ENCODE data around the gene LONRF2.

LONRF2 gene

GRCh38 chr2:100301881-100302584 lies 20.3 kb downstream of the LONRF2 start:
- DNase-seq (ENCODE audit: low read depth): no peak

DNA sequence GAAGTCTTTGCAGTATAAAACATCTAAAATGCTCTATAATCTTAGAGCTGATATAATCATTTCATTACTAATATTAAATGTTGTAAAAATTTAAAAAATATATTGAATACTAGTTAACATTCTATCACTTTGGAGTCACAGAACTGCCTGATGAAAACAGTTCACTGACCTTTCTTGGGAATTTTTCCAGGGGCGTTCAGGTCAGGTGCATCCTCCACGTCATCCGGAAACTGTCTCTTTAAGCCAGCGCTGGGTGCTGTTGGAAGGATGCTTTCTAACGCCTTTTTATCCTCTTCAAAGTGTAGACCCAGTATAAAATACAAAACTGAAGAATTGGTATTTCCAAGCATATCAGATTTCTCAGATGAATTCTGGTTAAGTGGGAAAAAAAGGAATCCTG lies 22.8 kb downstream of the LONRF2 start:
- DNase-seq (ENCODE audit: low read depth): no peak

DNA sequence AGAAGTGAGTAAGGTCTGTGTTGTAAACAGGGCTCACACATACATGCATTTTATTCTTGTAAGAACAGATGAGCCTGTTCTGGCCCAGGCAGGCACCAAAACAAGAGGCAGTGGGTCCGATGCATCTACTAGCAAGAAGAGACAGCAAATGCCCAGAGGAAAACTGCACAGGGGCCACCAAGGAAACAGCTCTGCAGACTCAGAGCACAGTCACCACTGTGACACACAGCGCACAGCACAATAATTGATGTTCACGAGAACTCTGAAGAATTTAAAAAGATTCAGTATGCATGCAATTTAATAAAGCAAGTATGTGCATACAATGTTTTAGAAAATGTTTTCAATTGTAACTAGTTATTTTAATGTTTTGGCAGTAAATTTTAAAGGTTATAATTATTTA lies 24.8 kb downstream of the LONRF2 start:
- no peak for DNase-seq (ENCODE audit: low read depth)

DNA sequence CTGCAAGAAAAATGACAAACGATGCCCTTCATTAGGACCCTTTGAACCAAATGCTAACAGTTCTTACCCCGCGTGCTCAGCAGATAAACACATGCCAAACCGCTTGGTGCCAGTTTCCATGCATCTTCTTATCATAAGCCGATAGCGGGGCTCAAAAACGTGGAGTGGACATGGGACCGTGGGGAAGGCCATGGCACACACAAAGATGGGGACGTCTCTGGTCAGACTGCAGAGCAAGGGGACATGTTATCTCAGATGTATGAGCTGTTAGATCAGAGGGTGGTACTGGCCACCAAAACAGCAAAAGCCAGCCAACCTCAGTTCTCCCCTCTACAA lies 28.2 kb downstream of the LONRF2 start:
- no peak for DNase-seq (ENCODE audit: low read depth)

DNA sequence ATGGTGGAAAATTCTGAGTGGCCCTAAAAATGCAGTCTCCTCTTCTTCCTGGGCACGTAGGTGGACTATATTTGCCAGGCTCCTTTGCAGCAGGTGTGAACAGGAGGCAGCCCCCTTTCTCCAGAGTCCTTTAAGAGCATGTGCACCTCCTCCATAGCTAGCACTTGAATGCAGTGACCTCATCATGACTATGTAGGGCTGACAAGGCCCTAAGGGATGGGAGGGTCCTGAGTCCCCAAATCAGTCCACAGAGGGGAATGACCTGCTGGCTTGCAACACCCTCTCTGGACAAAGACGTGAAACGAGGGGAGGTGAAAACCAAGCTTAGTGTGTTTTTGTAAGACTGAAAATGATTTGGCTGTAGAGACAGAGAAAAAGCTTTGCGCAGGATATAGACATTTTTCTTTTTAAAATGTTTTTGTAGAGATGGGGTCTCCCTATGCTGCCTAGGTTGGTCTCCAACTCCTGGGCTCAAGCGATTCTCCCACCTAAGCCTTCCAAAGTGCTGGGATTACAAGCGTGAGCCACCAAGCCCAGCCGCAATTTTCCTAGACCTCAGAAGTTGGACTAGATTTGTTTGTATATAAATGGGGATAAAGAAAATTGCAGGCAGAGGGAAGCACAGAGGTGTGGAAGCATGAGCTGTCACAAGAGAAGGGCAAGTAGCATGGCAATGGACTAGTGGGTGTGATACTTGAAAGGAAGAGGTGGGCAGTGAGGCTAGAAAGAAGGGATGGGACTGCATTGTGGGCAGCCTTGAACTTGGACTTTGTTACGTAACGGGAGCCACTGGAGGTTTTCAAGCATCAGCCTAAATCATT lies 28.8 kb downstream of the LONRF2 start:
- DNase-seq (ENCODE audit: low read depth): no peak

GRCh38 chr2:100292022-100292580 lies 30.2 kb downstream of the LONRF2 start:
- DNase-seq (ENCODE audit: low read depth): no peak

DNA sequence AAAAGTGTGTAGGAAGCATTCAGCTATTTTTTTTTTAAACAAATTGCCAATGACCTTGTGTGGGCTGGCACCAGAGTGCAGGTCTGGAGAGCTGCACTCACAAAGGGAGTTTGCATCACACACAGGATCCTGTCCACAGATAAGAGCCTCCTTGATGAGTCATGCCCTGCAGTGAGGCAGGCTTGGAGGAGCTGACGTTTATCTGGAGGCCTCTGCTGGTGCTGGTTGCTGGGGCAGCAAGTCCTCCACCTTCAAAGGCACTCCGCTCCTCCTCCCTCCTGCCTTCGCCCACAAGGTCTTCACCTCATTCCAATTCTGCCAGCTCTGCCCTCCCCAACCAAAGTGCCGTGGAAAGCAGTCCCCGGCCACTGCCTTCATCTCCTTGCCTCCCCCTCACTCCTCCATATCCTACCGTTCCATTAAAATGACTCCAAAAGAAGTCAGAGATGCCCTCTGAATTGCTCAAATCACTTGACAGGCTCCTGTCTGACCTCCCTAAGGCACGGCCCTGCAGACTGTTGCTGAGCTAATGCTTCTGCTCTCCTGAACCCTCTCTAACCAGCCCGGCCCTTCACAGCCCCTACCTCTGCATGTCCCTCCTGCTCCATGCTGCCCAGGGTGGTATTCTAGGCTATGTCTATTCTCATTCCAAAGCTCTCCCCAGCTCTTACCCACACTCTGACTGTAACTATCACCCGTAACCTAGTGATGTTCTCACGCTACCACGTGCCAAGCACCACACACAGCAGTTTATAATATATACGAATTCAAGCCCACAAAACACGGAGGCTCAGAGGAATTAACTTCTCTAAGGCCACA lies 30.9 kb downstream of the LONRF2 start:
- DNase-seq (ENCODE audit: low read depth): no peak

DNA sequence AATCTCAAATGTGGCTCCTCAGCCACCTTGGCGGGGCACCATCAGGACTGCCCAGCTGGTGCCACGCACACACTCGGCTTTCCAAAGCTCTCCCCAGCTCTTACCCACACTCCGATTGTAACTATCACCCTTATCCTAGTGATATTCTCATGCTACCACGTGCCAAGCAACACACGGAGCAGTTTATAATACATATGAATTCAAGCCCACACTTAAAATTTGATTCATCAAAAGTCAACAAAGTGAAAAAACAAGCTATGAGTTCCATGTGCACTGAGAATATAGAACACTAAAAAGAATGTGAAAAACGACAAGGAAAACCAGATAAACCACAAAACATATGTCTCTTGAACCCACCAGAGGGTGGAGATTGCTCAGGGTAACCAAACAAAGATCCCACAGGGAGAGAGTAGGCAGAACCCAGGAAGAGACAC lies 31.6 kb downstream of the LONRF2 start:
- no peak for DNase-seq (ENCODE audit: low read depth)

DNA sequence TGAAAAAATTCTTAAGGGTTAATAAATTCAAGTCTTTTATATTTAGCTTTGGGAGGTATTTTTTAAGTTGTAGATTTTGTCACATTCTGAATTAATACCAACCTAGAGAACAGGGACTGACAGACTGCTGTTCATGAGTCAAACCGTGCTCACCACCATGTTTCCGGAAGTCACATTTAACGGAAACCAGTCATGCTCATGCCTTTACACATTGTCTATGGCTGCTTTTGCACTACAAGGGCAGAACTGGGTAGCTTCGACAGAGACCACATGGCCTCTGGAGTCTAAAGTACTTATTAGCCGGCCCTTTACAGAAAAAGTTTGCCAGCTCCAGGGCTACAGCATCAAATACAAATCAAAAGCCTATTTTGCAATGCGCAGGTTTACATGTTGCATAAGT lies 33.3 kb downstream of the LONRF2 start:
- DNase-seq (ENCODE audit: low read depth): no peak

DNA sequence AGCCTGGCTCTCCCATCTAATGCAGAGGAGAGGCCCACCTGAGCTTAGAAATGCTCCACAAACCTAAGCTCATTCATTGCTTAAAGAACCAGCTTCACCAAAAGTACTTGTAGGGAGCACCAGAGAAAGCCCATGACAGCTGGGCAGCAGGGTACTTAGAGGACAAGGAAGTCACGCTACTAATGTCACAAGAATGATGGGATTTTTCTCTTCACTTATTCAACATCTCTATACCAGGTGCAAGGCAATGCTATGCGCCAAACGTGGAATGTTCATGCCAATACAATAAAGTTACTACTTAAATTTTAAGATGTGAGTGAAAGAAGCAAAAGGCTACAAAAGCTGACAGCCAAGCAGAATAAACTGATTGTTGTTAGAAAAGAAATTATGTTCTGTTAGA lies 36.0 kb downstream of the LONRF2 start:
- no peak for DNase-seq (ENCODE audit: low read depth)

DNA sequence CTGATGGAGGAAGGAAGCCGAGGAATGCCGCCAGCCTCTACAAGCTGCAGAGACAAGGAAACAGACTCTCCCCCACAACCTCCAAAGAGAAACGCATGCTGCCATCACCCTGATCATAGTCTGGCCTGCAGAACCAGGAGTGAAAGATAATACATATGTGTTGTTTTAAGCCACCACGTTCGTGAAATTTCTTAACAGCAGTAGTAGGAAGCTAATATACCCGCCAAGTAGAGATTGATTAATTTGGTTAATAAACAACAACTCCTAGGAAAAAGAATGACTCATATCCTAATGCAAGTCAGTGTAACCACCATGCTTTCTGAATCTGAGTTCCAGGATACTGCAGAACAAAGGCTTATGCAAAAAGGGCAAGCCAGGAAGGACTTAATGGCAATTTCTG lies 36.6 kb downstream of the LONRF2 start:
- DNase-seq (ENCODE audit: low read depth): no peak

DNA sequence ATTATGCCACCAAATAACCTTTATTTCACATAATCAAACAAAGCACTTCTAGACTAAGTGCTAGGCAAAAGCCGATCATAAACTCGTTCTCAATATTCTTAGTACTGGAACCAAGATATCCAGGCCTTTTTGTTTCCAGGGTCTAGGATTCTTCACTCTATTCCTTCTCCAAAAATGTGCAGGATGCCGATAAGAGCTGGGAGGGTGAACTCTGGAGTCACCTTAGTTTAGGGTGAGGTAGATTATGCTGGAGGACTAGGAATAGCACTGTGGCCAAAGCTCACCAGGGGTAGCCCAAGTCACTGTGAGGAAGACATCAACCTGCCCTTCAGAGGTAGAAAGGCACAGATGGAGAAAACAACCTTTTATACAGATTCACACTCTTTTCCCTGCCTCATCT lies 37.3 kb downstream of the LONRF2 start:
- no peak for DNase-seq (ENCODE audit: low read depth)

GRCh38 chr2:100283724-100284501 lies 38.4 kb downstream of the LONRF2 start:
- no peak for DNase-seq (ENCODE audit: low read depth)

DNA sequence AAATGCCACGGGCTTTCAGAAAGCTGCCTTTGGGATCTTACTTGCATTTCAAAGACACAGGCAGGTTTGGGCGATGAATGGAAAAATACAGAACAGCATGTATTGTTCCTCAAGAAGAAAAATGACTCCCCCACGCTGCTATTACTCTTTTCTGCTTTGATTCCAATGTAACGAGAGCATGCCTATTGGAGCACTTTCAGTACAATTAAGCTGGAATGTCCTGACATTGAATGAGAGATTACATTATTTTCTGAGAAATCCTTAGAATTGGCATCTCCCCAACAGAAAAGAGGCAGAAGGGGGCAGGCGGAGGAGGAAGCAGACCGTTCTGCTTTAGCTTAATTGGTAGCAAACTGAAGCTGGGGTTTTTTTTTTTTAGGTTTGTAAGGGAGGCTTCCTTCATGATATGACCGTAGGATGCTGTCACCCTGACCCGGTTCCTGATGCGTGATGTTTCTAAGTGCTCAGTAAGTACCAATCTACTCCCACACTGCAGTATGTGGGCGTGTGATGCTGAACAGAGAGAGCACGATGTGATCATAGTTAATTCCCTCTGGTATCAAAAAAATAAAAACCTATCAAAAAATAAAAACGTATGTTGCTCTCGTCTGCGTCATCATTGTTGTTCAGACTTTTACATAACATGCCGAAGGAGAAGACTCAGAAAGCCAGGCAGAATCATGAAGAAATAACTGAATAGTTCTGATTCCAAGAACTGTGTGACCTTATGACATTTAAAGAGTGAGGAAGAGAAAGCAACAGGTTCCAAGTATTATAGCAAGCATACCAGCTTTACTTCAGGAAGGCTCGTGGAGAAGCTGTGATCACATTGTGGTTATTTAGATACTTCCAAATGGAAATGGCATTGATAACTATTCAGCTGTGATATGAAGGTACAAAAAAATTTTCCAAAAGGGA lies 40.5 kb downstream of the LONRF2 start:
- no peak for DNase-seq (ENCODE audit: low read depth)

GRCh38 chr2:100279586-100280534 lies 42.4 kb downstream of the LONRF2 start:
- DNase-seq (ENCODE audit: low read depth): no peak

GRCh38 chr2:100278986-100279385 lies 43.3 kb downstream of the LONRF2 start:
- no peak for DNase-seq (ENCODE audit: low read depth)

DNA sequence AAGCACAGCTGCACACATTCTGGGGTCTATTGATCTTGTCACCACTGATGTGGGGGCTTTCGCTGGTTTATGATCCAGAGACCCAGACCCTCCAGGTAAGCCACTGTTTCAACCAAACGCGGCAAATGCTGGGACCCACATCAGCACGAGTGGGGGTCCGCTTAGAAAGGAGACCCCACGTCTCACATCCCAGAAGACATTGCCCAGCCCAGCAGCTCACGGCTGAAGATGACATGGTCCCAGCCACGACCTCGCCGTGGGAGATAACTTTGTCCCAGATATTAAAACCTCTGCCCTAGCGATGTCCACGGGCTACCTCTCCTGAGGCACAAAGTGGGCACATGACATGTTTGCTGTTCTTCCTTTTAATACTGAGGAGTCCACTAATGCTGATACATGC lies 43.8 kb downstream of the LONRF2 start:
- DNase-seq (ENCODE audit: low read depth): no peak

- DNase-seq (ENCODE audit: low read depth): no peak
These were observed 44.6 kb downstream of the LONRF2 start for GRCh38 chr2:100277540-100278207.

GRCh38 chr2:100276716-100277115 lies 45.6 kb downstream of the LONRF2 start:
- DNase-seq (ENCODE audit: low read depth): no peak
